Measurements from ENCODE around the gene SMAD7.

DNA sequence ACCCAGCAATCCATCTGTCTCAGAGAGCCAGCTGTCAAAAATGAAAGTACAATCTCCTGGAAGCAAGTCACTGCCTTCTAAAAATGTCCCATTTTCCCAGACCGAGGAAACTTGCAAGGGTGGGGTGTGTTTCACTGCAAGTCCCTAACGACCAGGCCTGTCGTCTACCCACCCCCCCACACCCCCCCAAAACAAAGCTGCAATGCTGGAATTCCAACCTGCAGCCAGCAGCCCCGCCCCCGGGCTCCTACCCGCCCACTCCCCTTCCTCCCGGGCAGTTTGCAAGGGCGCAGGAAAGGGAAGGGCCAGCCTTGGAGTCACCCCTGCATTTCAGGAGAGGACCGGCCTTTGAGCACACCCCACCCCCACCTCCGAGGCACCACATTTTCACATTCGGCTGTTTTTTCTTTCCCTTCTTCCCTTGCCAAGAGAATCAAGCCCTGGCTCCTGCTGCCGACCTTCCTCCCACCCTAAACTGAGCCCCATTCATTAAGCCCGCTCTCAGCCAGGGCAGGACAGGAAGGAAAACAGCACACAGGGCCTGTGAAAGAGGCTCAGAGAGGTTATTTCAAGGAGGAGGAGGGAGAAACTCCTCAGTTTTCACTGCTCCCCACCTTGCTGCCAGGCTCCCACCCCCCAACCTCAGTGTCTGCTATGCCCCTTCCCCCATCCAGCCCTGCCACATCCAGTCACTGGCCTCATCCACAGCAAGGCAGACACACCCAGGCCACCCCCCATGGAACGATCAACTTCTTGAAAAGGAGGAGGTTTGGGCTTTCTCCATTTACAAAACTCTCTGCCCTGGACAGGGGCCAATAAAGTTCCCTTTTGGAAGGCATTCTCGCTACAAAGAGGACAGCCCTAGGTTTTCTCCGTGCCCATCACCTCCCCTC lies 11.3 kb downstream of the SMAD7 start:
- TF ChIP-seq GLIS3 (CRISPR knock-in tag; IDR thresholded peaks at IDR 0.05): no peak
- TF ChIP-seq ZNF70 (CRISPR knock-in tag; IDR thresholded peaks at IDR 0.05): no peak
- no peak for TF ChIP-seq TOX (CRISPR knock-in tag; IDR thresholded peaks at IDR 0.05; ENCODE audit: borderline replicate concordance)
- no peak for TF ChIP-seq RARB (CRISPR knock-in tag; IDR thresholded peaks at IDR 0.05)
- TF ChIP-seq ARNTL (CRISPR knock-in tag; IDR thresholded peaks at IDR 0.05; ENCODE audit: borderline replicate concordance, low read depth): no peak
- TF ChIP-seq, protein P1, sequence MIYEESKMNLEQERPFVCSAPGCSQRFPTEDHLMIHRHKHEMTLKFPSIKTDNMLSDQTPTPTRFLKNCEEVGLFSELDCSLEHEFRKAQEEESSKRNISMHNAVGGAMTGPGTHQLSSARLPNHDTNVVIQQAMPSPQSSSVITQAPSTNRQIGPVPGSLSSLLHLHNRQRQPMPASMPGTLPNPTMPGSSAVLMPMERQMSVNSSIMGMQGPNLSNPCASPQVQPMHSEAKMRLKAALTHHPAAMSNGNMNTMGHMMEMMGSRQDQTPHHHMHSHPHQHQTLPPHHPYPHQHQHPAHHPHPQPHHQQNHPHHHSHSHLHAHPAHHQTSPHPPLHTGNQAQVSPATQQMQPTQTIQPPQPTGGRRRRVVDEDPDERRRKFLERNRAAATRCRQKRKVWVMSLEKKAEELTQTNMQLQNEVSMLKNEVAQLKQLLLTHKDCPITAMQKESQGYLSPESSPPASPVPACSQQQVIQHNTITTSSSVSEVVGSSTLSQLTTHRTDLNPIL (CRISPR knock-in tag; IDR thresholded peaks at IDR 0.05; ENCODE audit: low read depth): no peak
